Stimulated activated CD4-positive, alpha-beta T cell treated with anti-CD3 and anti-CD28 coated beads, Interleukin-4, amount 100 ng/mL, for 24 hours (primary cell): Measurements from ENCODE around the gene AP3D1.

Experiments
- DNase-seq: peaks from one replicate; pipeline ENCODE4 v3.0.0-alpha.2; 2020

Gene AP3D1

GRCh38 chr19:2180881-2181632 is 29.7 kb upstream of the AP3D1 start:
- DNase-seq: no peak

GRCh38 chr19:2180114-2180513 is 28.7 kb upstream of the AP3D1 start:
- no peak for DNase-seq

GRCh38 chr19:2179095-2179494 is 27.7 kb upstream of the AP3D1 start:
- no peak for DNase-seq

GRCh38 chr19:2176337-2176994 is 25.1 kb upstream of the AP3D1 start:
- DNase-seq: no peak

GRCh38 chr19:2175742-2176141 is 24.4 kb upstream of the AP3D1 start:
- DNase-seq: no peak

- no peak for DNase-seq
Observed at GRCh38 chr19:2173767-2174577, 22.6 kb upstream of the AP3D1 start.

GRCh38 chr19:2173388-2173766 is 22.0 kb upstream of the AP3D1 start:
- DNase-seq: no peak

- peak; percentile 86 for DNase-seq
Observed at GRCh38 chr19:2171349-2172145, 20.2 kb upstream of the AP3D1 start.

- no peak for DNase-seq
Observed at GRCh38 chr19:2170987-2171348, 19.6 kb upstream of the AP3D1 start.

- no peak for DNase-seq
Observed at GRCh38 chr19:2170219-2170618, 18.9 kb upstream of the AP3D1 start.

- DNase-seq: peak; percentile 73
Observed at GRCh38 chr19:2168619-2169424, 17.5 kb upstream of the AP3D1 start.

GRCh38 chr19:2167896-2168618 is 16.7 kb upstream of the AP3D1 start:
- no peak for DNase-seq

- no peak for DNase-seq
Observed at GRCh38 chr19:2166741-2167738, 15.7 kb upstream of the AP3D1 start.

GRCh38 chr19:2164020-2164998 is 12.9 kb upstream of the AP3D1 start:
- peak; percentile 31 for DNase-seq

- DNase-seq: no peak
Observed at GRCh38 chr19:2160379-2160778, 9.0 kb upstream of the AP3D1 start.

- no peak for DNase-seq
Observed at GRCh38 chr19:2157452-2157851, 6.1 kb upstream of the AP3D1 start.

GRCh38 chr19:2154587-2155075 is 3.3 kb upstream of the AP3D1 start:
- DNase-seq: no peak

GRCh38 chr19:2150794-2151338 is 500 bp downstream of the AP3D1 start:
- no peak for DNase-seq
